AG04449 (cell line): Measurements from ENCODE around the gene RNF13.
A peak's percentile ranks its signal among the peaks of the same experiment; 100 is the strongest.

Source experiments
- CTCF ChIA-PET: fragments of 350-600 bp; formaldehyde crosslinking; extraction: SDS; loops from one replicate; lab custom pipeline; 2021; ENCODE audit warnings: antibody characterized with exemption; lab: Yijun Ruan, JAX
- POLR2A ChIA-PET: fragments of 400-600, 350-600 bp; formaldehyde crosslinking; extraction: SDS; loops from one replicate; lab custom pipeline; 2020; ENCODE audit warnings: antibody characterized with exemption, inconsistent platforms; lab: Yijun Ruan, JAX
- DNase-seq: peaks from one replicate; pipeline ENCODE4 v3.0.0-alpha.2; 2010; ENCODE audit warnings: low read depth, low spot score
- H3K4me3 ChIP-seq: 2 replicates; pipeline ENCODE4 v1.5.1; 2011; ENCODE audit warnings: low read depth, mild to moderate bottlenecking, control low read depth, low read length
- TF ChIP-seq, protein P1 (sequence below): IDR thresholded peaks from one replicate; pipeline ENCODE4 v1.5.1; 2011; ENCODE audit warnings: mild to moderate bottlenecking, moderate library complexity, low read length, control low read depth, inconsistent platforms; ENCODE audit not compliant: insufficient read depth; ENCODE audit errors: missing control alignments

The RNF13 gene

DNA sequence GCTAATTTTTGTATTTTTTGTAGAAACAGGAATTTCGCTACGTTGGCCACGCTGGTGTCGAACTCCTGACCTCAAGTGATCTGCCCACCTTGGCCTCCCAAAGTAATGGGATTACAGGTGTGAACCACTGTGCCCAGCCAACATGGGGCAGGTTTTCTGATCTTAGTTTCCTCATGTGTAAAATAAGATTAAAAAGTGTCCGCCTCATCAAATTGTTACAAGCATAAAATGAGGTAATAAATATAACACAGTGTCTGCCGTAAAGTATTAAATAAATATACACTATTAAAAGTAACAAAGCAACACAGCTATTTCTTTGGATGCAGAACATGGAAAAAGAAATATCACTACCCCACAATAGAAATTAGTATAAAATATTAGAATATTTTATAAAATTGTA is 44.3 kb upstream of the RNF13 start:
- no peak overlapping the region for H3K4me3 ChIP-seq
- DNase-seq, result no peak
- CTCF ChIA-PET, result interaction anchor here (0.6 to 17.8 kb wide), 8 partner anchors 9 to 257 kb away, joined by 3 to 369 read pairs (median 36); partner anchors contain the start of gene ANKUB1
- POLR2A ChIA-PET, result no interaction called here
- TF ChIP-seq, protein P1, sequence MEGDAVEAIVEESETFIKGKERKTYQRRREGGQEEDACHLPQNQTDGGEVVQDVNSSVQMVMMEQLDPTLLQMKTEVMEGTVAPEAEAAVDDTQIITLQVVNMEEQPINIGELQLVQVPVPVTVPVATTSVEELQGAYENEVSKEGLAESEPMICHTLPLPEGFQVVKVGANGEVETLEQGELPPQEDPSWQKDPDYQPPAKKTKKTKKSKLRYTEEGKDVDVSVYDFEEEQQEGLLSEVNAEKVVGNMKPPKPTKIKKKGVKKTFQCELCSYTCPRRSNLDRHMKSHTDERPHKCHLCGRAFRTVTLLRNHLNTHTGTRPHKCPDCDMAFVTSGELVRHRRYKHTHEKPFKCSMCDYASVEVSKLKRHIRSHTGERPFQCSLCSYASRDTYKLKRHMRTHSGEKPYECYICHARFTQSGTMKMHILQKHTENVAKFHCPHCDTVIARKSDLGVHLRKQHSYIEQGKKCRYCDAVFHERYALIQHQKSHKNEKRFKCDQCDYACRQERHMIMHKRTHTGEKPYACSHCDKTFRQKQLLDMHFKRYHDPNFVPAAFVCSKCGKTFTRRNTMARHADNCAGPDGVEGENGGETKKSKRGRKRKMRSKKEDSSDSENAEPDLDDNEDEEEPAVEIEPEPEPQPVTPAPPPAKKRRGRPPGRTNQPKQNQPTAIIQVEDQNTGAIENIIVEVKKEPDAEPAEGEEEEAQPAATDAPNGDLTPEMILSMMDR, result no peak

DNA sequence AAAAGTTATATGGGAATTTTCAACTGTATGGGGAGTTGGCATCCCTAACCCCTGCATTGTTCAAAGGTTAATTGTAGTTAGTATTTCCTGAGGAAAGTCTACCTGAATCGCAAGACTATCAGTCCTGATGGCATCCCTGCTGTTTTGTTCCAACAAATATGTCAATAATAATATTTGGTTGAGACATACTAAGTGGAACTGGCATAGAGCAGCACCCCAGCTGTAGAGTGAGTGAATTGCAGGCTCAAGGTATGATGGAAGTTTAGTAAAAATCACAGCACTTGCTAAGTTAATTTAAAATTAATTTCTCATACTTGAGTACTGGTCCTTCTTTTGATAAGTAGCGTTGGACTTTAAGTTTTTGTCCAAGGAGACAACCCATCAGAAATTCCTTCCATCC is 42.8 kb upstream of the RNF13 start:
- ChIA-PET CTCF (interaction anchor here (0.8 to 17.8 kb wide), 23 partner anchors 8 to 650 kb away, joined by 3 to 369 read pairs (median 14); partner anchors contain the start of gene COMMD2), POLR2A (no interaction called here)
- TF ChIP-seq, protein P1, result no peak
- DNase-seq, result no peak
- no peak overlapping the region for H3K4me3 ChIP-seq

DNA sequence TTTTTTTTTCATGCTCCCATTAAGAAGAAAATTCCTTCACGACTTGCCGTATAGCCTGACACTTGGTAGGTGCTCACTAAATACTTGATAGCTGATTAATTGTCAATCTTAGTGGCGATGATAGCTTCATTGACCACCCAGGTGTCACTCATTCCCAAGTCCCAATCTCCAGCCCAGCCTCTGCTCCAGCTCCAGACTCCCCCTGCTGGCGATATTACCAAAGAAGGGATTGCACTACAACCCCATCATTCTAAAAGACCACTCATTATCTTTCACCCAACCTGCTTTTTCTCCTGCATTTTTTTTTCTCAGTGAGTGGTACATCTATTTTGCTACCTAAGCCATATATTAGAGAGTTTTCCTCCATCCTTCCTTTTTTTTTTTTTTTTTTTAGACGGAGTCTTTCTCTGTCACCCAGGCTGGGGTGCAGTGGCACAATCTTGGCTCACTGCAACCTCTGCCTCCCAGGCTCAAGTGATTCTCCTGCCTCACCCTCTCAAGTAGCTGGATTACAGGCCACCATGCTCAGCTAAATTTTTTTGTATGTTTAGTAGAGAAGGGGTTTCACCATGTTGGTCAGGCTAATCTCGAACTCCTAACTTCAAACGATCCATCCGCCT is 41.3 kb upstream of the RNF13 start:
- H3K4me3 ChIP-seq, result no peak overlapping the region
- ChIA-PET CTCF (interaction anchor here (0.5 to 17.8 kb wide), 63 partner anchors 8 to 828 kb away, joined by 3 to 369 read pairs (median 4); partner anchors contain the start of genes ANKUB1, COMMD2 and RNF13), POLR2A (no interaction called here)
- DNase-seq, result no peak
- TF ChIP-seq, protein P1, result peak; percentile 72

DNA sequence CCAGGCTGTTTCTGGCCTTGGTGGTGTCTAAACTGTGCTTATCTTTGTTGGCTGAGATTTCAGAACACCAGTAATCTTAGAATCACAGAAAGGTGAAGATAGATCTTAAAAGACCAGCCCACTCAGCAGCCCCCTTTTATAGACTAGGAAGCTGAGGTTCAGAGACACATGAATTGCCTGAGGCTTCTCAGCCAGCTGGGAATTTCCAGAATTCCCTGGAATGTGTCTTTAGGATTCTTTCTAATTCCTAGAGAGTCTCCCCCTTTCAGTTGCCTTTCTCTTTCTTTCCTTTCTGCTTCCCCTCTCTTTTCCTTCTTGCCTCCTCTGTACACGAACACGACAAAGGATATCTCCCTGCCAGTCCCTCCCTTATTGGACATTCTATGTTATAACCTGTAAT is 40.2 kb upstream of the RNF13 start:
- ChIA-PET POLR2A (no interaction called here), CTCF (interaction anchor here (0.7 to 17.8 kb wide), 33 partner anchors 7 to 449 kb away, joined by 3 to 369 read pairs (median 10); partner anchors contain the start of genes ANKUB1, COMMD2 and RNF13)
- TF ChIP-seq, protein P1, result no peak
- H3K4me3 ChIP-seq, result no peak overlapping the region
- no peak for DNase-seq

DNA sequence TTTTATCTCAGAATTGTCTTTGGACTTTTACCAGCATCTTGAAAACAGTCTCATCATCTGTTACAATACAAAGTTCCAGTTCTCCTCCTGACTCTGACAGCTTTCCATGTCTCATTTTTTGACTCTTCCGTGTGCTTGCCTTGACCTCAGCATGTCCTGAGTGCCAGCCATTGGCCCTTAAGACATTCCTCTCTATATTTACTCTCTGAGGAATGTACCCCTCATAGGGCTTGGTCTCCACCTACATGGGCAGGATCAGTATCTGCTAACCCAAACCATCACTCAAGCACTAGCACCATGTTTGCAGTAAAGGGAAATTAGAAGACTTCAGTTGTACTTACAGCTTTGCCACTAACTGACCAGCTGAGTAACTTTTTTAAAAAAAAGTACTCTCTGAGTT is 36.8 kb upstream of the RNF13 start:
- TF ChIP-seq, protein P1, result no peak
- CTCF ChIA-PET, result interaction anchor here (0.7 to 17.8 kb wide), 8 partner anchors 12 to 246 kb away, joined by 3 to 369 read pairs (median 5); no protein-coding TSS in a partner anchor
- H3K4me3 ChIP-seq, result no peak overlapping the region
- DNase-seq, result no peak
- POLR2A ChIA-PET, result no interaction called here

- ChIA-PET CTCF (interaction anchor here (0.6 to 8.9 kb wide), 9 partner anchors 9 to 285 kb away, joined by 3 to 180 read pairs (median 3); partner anchors contain the start of gene COMMD2), POLR2A (no interaction called here)
- no peak overlapping the region for H3K4me3 ChIP-seq
- DNase-seq, result no peak
- TF ChIP-seq, protein P1, result no peak
Observed at GRCh38 chr3:149777414-149778214, 35.4 kb upstream of the RNF13 start.
